Activated naive CD8-positive, alpha-beta T cell treated with anti-CD3 and anti-CD28 coated beads, Interleukin-2, amount 50 U/mL, for 24 hours (primary cell): ENCODE data around the gene SH3GL1.

ENCODE experiments used
- ATAC-seq: fragments of 150-1000 bp; cut with Tn5 transposase; one replicate; pipeline ENCODE4 v1.10.0; 2021
- DNase-seq: peaks from one replicate; pipeline ENCODE4 v3.0.0; 2021
- H3K27ac Mint-ChIP-seq: one replicate; pipeline ENCODE4 v1.8.0; 2021; ENCODE audit warnings: mild to moderate bottlenecking, mixed read lengths
- H3K27me3 Mint-ChIP-seq: one replicate; pipeline ENCODE4 v1.8.0; 2021; ENCODE audit warnings: mixed read lengths
- H3K36me3 Mint-ChIP-seq: one replicate; pipeline ENCODE4 v1.8.0; 2021; ENCODE audit warnings: low read depth, mixed read lengths
- H3K4me1 Mint-ChIP-seq: one replicate; pipeline ENCODE4 v1.8.0; 2021; ENCODE audit warnings: mixed read lengths
- H3K4me3 Mint-ChIP-seq: one replicate; pipeline ENCODE4 v1.8.0; 2021; ENCODE audit warnings: mild to moderate bottlenecking, moderate library complexity, mixed read lengths
- H3K9me3 Mint-ChIP-seq: one replicate; pipeline ENCODE4 v1.8.0; 2021; ENCODE audit warnings: mixed read lengths

The SH3GL1 gene

DNA sequence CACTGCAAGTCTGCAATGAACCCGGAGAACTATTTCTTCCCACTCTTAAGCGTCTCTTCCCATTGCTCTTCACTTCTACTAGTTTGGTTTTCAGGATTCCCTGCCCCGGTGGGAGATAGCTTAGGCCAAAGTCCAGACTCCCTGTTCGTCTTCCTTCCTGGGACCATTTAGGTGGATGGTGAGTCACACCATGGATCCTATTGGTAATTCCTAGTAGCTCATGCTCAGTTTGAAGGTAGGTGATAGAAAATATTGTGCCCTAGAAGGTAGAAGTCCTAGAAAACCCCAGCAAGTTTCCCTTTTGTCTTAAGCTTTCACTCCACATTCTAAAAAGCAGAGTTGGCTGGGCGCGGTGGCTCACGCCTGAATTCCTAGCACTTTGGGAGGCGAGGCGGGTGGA lies 15.9 kb upstream of the SH3GL1 start:
- no peak for ATAC-seq
- no peaks in the 10 kb centered on the region for H3K9me3 Mint-ChIP-seq
- H3K27me3 Mint-ChIP-seq, result no peaks in the 10 kb centered on the region
- H3K4me1 Mint-ChIP-seq, result no peaks in the 10 kb centered on the region
- H3K4me3 Mint-ChIP-seq, result no peak overlapping the region
- H3K27ac Mint-ChIP-seq, result no peak overlapping the region
- H3K36me3 Mint-ChIP-seq, result peaks cover 49% of the 10 kb centered on the region
- DNase-seq, result no peak

DNA sequence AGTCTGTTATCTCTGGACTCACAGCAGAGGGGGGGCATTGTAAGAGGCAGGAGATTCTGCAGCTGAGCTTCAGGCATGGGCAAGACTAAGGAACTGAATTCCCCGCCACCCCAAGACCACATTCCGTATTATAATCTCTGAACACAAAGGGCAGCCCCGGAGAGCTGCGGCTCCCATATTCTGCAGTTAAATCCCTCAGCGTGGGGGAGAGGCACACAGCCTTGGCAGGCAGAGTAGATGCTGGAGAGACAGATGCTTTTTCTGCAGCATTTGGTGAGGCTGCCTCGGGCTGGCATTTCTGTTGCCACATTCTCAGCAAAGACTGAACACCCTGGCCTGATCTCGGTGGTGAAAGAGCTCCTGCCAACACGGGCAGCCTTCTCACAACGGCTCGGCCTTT lies 15.0 kb upstream of the SH3GL1 start:
- no peaks in the 10 kb centered on the region for H3K4me1 Mint-ChIP-seq
- DNase-seq (no peak), ATAC-seq (no peak)
- no peak overlapping the region for H3K27ac Mint-ChIP-seq
- peaks cover 47% of the 10 kb centered on the region for H3K36me3 Mint-ChIP-seq
- no peak overlapping the region for H3K4me3 Mint-ChIP-seq
- no peaks in the 10 kb centered on the region for H3K27me3 Mint-ChIP-seq
- no peaks in the 10 kb centered on the region for H3K9me3 Mint-ChIP-seq

DNA sequence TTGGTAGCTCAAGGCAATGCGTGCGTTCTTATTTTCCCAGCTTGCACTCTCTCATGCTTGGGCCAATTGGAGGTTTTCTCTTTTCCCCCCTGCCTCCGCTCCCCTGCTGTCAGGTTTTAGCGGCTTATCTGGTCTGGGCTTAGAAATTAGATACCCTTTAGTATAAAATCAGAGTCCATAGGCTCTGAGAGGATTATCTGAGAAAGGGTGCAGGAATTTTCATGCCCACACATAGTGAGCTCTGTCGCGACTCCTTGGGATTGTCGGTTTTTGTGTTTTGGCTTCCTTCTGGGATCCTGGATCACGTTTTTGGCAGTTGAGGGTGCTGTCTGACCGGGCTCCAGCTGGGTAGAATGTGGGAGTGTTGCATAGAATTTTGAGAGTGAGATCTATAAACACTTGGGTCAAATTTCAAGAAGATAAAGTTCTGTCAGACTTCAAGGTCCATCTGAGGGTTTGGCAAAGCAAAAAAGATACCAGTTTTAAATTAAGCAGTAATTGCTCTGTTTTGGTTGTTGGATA lies 14.5 kb upstream of the SH3GL1 start:
- DNase-seq (no peak), ATAC-seq (no peak)
- Mint-ChIP-seq H3K27me3 (no peaks in the 10 kb centered on the region), H3K27ac (no peak overlapping the region), H3K4me3 (no peak overlapping the region), H3K36me3 (peaks cover 49% of the 10 kb centered on the region), H3K4me1 (no peaks in the 10 kb centered on the region), H3K9me3 (no peaks in the 10 kb centered on the region)

DNA sequence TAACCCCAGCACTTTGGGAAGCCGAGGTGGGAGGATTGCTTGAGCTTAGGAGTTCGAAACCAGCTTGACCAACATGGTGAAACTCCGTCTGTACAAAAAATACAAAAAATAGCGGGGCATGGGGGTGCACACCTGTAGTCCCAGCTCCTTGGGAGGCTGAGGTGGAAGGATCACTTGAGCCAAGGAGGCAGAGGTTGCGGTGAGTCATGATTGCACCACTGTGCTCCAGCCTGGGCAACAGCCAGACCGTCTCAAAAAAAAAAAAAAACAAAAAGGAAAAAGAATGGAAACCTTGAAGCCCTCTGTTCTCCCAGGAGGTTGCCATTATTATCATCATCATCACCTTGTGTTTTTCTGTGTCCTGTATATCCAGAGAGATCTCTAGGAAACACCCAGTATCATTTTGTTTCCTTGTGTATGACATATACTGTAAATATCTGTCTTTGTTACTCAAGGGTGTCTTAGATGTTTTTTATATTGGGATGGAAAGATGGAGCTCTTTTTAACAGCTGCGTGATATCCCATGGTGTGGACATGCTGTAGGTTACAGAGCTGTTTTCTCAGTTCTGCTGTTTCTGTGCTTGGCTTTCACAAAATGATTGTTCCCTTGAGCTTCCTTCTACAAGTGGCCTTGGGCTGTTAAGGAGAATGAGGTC lies 13.9 kb upstream of the SH3GL1 start:
- Mint-ChIP-seq H3K27ac (peak overlapping the region; percentile 4), H3K9me3 (no peaks in the 10 kb centered on the region), H3K36me3 (peaks cover 50% of the 10 kb centered on the region), H3K27me3 (no peaks in the 10 kb centered on the region), H3K4me1 (no peaks in the 10 kb centered on the region), H3K4me3 (no peak overlapping the region)
- no peak for DNase-seq
- no peak for ATAC-seq

DNA sequence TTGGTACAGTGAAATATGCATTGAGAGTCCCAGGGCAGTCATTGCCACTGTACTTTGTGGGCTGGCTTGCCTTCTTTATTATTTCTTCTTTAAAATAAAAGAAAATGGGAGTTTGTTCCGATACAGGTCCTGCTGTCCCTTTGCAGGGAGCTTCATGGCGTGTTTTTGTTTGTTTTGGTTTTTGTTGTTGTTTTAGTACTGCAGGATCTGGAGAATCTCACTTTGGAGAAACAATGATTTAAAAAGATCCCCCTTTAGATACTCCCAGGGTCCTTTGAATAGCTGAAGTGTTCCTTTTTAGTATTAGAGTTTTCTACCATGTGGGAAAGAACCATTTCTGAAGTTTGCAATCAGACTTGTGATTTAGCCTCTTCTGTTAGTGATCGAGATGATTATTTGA lies 13.2 kb upstream of the SH3GL1 start:
- ATAC-seq, result no peak
- no peaks in the 10 kb centered on the region for H3K27me3 Mint-ChIP-seq
- no peaks in the 10 kb centered on the region for H3K4me1 Mint-ChIP-seq
- H3K27ac Mint-ChIP-seq, result no peak overlapping the region
- peaks cover 57% of the 10 kb centered on the region for H3K36me3 Mint-ChIP-seq
- H3K4me3 Mint-ChIP-seq, result no peak overlapping the region
- no peaks in the 10 kb centered on the region for H3K9me3 Mint-ChIP-seq
- DNase-seq, result no peak

DNA sequence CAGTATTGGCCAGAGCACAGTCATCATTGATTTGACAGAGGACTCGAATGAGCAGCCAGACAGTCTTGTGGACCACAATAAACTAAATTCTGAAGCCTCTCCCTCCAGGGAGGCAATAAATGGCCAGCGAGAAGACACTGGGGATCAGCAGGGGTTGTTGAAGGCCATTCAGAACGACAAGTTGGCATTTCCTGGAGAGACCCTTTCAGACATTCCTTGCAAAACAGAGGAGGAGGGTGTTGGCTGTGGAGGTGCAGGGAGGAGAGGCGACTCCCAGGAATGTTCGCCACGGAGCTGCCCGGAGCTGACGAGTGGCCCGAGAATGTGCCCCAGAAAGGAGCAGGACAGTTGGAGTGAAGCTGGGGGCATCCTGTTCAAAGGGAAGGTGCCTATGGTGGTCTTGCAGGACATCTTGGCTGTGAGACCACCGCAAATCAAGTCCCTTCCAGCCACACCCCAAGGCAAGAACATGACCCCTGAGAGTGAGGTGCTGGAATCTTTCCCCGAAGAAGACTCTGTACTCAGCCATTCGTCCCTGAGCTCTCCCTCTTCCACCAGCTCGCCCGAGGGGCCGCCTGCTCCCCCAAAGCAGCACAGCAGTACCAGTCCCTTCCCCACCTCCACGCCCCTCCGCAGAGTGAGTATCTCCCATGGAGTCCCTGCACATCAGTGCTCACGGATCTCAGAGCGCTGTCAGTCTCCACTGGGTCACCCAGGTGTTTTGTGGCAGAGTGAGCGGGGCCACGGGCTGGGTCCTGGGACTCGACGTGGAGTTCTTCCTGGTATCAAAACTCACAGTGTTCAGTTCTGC lies 9.0 kb upstream of the SH3GL1 start:
- Mint-ChIP-seq H3K36me3 (peaks cover 68% of the 10 kb centered on the region), H3K27me3 (no peaks in the 10 kb centered on the region), H3K27ac (no peak overlapping the region)

DNA sequence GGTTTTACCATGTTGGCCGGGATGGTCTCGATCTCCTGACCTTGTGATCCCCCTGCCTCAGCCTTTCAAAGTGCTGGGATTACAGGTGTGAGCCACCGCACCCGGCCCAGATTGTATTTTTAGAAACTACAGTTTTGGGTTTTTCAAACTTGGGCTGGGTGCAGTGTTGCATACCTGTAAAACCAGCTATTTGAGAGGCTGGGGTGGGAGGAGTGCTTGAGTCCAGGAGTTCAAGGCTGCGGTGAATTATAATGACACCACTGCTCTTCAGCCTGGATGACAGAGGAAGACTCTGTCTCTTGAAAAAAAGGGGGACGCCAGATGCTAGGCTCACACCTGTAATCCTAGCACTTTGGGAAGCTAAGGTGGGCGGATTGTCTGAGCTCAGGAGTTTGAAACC lies 6.3 kb upstream of the SH3GL1 start:
- ATAC-seq, result no peak
- H3K27ac Mint-ChIP-seq, result no peak overlapping the region
- H3K9me3 Mint-ChIP-seq, result no peaks in the 10 kb centered on the region
- H3K4me3 Mint-ChIP-seq, result no peak overlapping the region
- no peak for DNase-seq
- no peaks in the 10 kb centered on the region for H3K27me3 Mint-ChIP-seq
- H3K36me3 Mint-ChIP-seq, result peaks cover 51% of the 10 kb centered on the region
- peaks cover 31% of the 10 kb centered on the region for H3K4me1 Mint-ChIP-seq

More for the DNA sequence above, 9.0 kb upstream of the SH3GL1 start:
- ATAC-seq (no peak), DNase-seq (no peak)
- Mint-ChIP-seq H3K4me1 (peaks cover 12% of the 10 kb centered on the region), H3K4me3 (no peak overlapping the region), H3K9me3 (no peaks in the 10 kb centered on the region)

DNA sequence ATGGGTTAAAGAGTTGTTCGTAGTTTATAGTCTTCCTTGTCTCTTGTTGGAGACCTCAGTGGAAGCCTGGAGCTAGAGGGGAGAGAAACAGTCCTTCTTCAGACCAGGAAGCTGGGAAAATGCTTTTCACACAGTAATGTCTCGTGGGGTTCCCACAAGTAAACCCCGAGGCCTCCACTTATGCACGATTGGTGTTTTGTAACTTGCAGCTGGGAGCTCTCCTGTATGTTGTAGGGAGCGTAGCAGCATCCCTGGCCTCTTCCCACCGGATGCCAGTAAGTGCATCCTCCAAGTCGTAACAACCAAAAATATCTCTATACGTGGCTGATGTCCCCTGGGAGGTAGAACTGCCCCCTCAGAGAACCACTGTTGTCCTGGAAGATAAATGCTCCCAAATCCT lies 5.6 kb upstream of the SH3GL1 start:
- no peak overlapping the region for H3K4me3 Mint-ChIP-seq
- H3K9me3 Mint-ChIP-seq, result no peaks in the 10 kb centered on the region
- H3K4me1 Mint-ChIP-seq, result peaks cover 38% of the 10 kb centered on the region
- DNase-seq (no peak), ATAC-seq (no peak)
- peaks cover 48% of the 10 kb centered on the region for H3K36me3 Mint-ChIP-seq
- H3K27me3 Mint-ChIP-seq, result no peaks in the 10 kb centered on the region
- no peak overlapping the region for H3K27ac Mint-ChIP-seq

DNA sequence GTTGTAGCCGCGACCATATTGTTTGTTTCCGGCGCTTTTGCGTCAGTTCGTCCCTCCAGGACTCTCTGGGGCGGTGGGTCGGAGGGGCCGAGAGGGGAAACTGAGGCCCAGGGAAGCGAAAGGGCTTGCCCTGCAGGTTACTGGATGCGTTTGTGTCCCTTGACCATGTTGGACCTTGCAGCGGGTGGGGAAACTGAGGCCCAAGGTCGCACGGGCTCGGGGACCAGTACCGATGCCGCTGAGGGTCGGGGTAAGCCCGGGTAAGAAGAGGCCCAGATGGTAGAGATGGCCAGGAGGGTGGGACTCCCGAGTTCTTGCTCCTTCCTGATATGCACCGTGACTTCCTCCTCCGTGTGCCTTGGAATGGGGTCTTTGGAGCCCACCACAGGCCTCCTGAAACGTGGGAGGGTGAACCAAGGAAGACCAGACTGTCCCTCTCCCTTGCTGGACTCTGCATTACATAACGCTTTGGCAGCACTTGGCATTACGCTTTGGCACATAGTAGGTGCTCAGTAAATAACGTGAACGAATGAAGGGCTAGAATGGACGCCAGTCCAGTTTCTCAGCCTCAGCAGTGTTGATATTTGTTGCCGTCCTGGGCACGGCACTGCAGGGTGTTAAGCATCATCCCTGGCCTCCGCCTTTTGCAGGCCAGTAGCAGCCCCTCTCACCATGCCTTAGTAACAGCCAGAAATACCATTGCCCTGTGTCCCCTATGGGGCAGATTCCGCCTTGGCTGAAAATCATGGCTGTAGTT lies 2.8 kb upstream of the SH3GL1 start:
- peak overlapping the region; percentile 94 for H3K4me3 Mint-ChIP-seq
- no peaks in the 10 kb centered on the region for H3K27me3 Mint-ChIP-seq
- no peak for ATAC-seq
- peak overlapping the region; percentile 94 for H3K27ac Mint-ChIP-seq
- no peak for DNase-seq
- H3K9me3 Mint-ChIP-seq, result no peaks in the 10 kb centered on the region
- H3K36me3 Mint-ChIP-seq, result peaks cover 36% of the 10 kb centered on the region
- peaks cover 50% of the 10 kb centered on the region for H3K4me1 Mint-ChIP-seq

DNA sequence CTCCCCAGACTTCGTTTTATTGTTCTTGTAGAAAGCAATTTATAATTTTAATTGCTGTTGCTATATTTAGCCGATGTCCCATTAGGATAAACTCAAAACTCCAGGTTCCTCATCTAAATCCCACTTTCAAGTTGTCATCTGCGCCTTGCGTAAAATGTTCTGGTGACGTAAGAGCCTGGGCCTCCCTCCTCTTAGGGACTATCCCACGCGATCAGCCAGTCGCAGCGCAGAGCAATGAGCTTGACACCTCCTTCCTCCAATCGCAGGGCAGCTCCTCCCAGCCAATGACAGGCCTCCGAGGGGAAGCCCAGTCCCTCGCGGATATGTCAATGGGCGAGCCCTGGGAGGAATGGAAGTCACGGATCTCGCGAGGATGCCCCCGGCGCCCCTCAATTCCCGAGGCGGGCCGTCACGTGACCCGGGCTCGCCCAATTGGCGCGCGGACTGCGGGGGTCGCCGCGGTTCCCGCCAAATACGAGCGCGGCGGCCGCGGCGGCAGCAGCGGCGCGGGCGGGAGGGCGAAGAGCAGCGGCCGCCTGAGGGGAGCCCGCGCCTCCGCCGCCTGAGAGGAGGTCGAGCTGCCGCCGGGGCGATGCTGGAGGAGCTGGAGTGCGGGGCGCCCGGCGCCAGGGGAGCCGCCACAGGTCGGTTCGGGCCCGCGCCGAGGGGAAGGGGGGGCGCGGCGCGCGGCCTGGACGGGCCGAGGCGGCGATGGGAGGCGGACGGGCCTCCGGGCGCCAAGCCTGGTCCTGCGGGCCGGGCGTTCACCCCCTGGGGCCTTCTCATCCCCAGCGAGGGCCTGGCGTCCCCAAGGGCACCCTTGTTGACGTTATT lies 2.0 kb upstream of the SH3GL1 start, which contains the start of gene CHAF1A:
TSS of gene CHAF1A (plus strand) at position 470 of the 834 bp plus-strand sequence. CDS start at position 593, 123 bp downstream.
- Mint-ChIP-seq H3K9me3 (no peaks in the 10 kb centered on the region), H3K27me3 (no peaks in the 10 kb centered on the region)
- peak; percentile 95 for ATAC-seq

DNA sequence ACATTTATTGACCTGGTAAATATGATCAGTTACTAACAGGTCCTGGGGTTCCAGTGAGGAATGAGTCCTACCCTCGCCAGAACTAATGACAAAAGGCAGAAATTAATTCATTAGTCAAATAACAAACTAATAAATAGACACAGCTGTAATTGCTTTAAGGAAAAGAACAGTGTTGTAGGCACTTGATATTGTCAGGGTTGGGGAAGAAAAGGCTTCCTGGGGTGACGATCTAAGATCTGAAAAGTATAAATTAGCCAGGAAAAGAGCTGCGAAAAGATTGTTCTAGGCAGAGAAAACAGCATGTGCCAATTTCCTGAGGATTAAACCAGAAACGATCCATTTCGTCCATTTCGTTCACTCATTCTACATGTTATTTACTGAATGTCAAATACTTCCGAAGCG lies 1.4 kb upstream of the SH3GL1 start:
- Mint-ChIP-seq H3K4me3 (peak overlapping the region; percentile 94), H3K9me3 (no peaks in the 10 kb centered on the region), H3K27me3 (no peaks in the 10 kb centered on the region), H3K4me1 (peaks cover 58% of the 10 kb centered on the region), H3K27ac (peak overlapping the region; percentile 94), H3K36me3 (peaks cover 28% of the 10 kb centered on the region)
- no peak for ATAC-seq
- DNase-seq, result no peak

More for the DNA sequence above, 2.0 kb upstream of the SH3GL1 start, which contains the start of gene CHAF1A:
- Mint-ChIP-seq H3K27ac (peak within 1 kb of the TSS; percentile 94), H3K4me1 (peaks cover 53% of the 10 kb centered on the region), H3K36me3 (peaks cover 31% of the 10 kb centered on the region), H3K4me3 (peak within 1 kb of the TSS; percentile 94)
- DNase-seq, result peak; percentile 99

DNA sequence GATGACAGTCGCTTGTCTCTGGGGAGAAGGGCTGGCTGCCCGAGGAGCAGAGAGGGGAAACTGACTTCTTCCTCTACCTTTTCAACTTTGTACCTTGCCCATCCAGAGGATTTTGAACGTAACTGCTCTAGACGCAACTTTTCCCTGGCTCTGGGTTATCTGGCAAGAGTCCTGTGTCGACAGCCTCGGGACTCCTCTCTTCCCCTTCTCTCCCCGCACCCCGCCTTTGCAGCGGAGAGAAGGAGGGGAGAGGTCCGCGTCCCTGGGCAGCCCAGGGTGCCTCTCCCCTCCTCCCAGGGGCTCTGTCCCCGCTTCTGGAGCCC lies 574 bp downstream of the SH3GL1 start:
- ATAC-seq (peak; percentile 4), DNase-seq (no peak)
- Mint-ChIP-seq H3K9me3 (no peaks in the 10 kb centered on the region), H3K4me3 (peak overlapping the region; percentile 86), H3K27ac (peak overlapping the region; percentile 83), H3K4me1 (peaks cover 63% of the 10 kb centered on the region), H3K27me3 (no peaks in the 10 kb centered on the region), H3K36me3 (peaks cover 29% of the 10 kb centered on the region)

DNA sequence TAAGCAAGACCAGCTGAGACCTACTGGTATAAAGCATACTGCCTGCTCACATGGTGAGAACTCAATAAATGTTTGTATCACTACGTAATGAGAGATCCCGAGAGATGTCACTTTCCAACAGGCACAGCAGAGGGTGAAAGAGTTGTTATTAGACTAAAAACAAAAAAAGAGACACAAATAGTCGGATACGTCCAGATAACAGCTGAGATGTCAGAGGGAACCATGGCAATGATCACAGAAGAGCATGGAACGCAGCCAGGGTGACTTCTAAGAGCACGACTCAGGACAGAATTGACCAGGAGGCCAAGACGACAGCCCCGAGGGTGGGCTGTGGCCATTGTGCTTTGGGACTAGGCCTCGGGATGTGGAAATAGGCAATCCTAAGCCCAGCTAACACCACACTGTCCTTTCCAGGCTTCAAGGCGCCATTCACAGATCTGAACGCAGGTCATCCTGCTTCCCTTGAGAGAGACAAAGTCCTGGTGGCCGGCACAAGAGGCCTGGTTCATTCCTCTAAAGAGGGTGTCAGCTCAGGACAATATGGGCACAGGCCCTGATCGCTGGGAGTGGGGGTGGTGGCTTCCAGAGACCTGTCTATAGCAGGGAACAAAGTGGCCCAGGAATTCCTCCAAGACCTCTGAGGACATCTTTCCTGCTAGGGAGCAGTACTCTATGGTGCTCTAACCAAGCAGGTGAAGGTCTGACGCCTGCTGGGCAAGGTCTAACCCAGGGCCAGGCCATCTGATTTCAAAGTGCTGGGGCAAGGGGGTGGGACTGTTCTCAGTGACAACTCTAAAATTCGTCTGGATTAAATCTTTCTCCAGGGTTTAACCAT lies 3.2 kb downstream of the SH3GL1 start:
- DNase-seq, result no peak
- no peak overlapping the region for H3K27ac Mint-ChIP-seq
- no peak overlapping the region for H3K4me3 Mint-ChIP-seq

More for the DNA sequence above, 3.2 kb downstream of the SH3GL1 start:
- H3K4me1 Mint-ChIP-seq, result peaks cover 56% of the 10 kb centered on the region
- no peaks in the 10 kb centered on the region for H3K27me3 Mint-ChIP-seq
- H3K36me3 Mint-ChIP-seq, result peaks cover 24% of the 10 kb centered on the region
- ATAC-seq, result no peak
- H3K9me3 Mint-ChIP-seq, result no peaks in the 10 kb centered on the region
